Heart right ventricle (tissue), 16 donors: Measurements from ENCODE around the gene GALT. TPM values are rescaled to one million over a fixed set of nuclear protein-coding genes. Genes with fewer than 3 reads are reported as not detected.

Experiments
- ATAC-seq, 8 donors: fragments of 200-7000 bp; cut with Tn5 transposase; one replicate each; pipeline ENCODE4 v1.9.1; 2020; ENCODE audit warnings: mild to moderate bottlenecking in 8 of 8, moderate library complexity in 8 of 8, moderate number of reproducible peaks in 1 of 8
- DNase-seq, 2 donors: peaks; one replicate each; pipeline ENCODE4 v3.0.0-alpha.2; 2020
- H3K27ac ChIP-seq, 10 donors: fragments of 200-600 bp; sonication (generic) in 2 of 10; one replicate each; pipeline versions ENCODE4 v1.5.0 to v1.8.0; 2020 to 2022; ENCODE audit warnings: mild to moderate bottlenecking in 3 of 10
- H3K27me3 ChIP-seq, 7 donors: fragments of 200-600 bp; one replicate each; pipeline ENCODE4 v1.8.0; 2021 to 2022; ENCODE audit warnings: mild to moderate bottlenecking in 2 of 7
- H3K36me3 ChIP-seq, 9 donors: fragments of 200-600 bp; sonication (generic) in 1 of 9; one replicate each; pipeline versions ENCODE4 v1.5.0 to v1.8.0; 2020 to 2022; ENCODE audit warnings: mild to moderate bottlenecking in 2 of 9
- H3K4me1 ChIP-seq, 9 donors: fragments of 200-600 bp; sonication (generic) in 1 of 9; one replicate each; pipeline versions ENCODE4 v1.5.0 to v1.8.0; 2020 to 2022; ENCODE audit warnings: mild to moderate bottlenecking in 4 of 9
- H3K4me3 ChIP-seq, 10 donors: fragments of 200-600 bp; sonication (generic) in 2 of 10; one replicate each; pipeline versions ENCODE4 v1.5.0 to v1.8.0; 2020 to 2022; ENCODE audit warnings: mild to moderate bottlenecking in 7 of 10, moderate library complexity in 2 of 10
- H3K9me3 ChIP-seq, 11 donors: fragments of 200-600 bp in 10 of 11; sonication (generic) in 2 of 11; one replicate each; pipeline versions ENCODE4 v1.5.0 to v1.8.0; 2013 to 2022; ENCODE audit warnings: mild to moderate bottlenecking in 2 of 11, control low read depth in 1 of 11, moderate library complexity in 1 of 11
- CTCF ChIP-seq, 9 donors: fragments of 200-600 bp; sonication (generic) in 2 of 9; IDR thresholded peaks; one replicate each; pipeline versions ENCODE4 v1.5.0 to v1.8.0; 2021 to 2022; ENCODE audit warnings: antibody characterized with exemption in 9 of 9, mild to moderate bottlenecking in 5 of 9, moderate library complexity in 1 of 9
- WGBS, 2 donors: extraction: QIAGEN DNeasy Blood & Tissue Kit; methylation state at CpG; one replicate each; pipeline ENCODE4 v1.1.7; 2013; ENCODE audit warnings: inconsistent platforms in 1 of 2; 5-methylcytosine and 5-hydroxymethylcytosine counted together
- intact Hi-C, 10 donors: fragments of 100-400 bp; cut with DNase I; formaldehyde crosslinking; loops; one replicate each; pipeline versions ENCODE4 v1.11.1 to v1.14.2; 2022
- polyA plus RNA-seq, 2 donors: library from polyadenylated mRNA; stranded (reverse); fragments of 200-250 nt; gene quantifications; one replicate each; pipeline ENCODE4 v1.2.3, GENCODE V29; 2013
- total RNA-seq, 10 donors: library from RNA; stranded (reverse); fragmentation: NEBNext Ultra II Directional in 3 of 10; extraction: Animal tissue kit (Norgen Biotek cat#: 25700) in 3 of 10; gene quantifications; one replicate each; pipeline versions ENCODE4 v1.2.1 to v1.2.4, GENCODE V29; 2021 to 2023
- donor health status: Arrhythmogenic right ventricular cardiomyopathy.
- donor health status: ischemic (EF 13 %, LVEDD 7.1; RV severe dilation, severe dysfunction).
- donor health status: healthy with polysubstance abuse.
- donor health status: DM: no; HTN: yes; CAD: no.
- donor health status: DM: no; HTN: no; CAD: no.
- donor health status: ischemic (EF 25% LVEDD 6.9; RV normal size, moderate dysfunction).
- donor health status: ischemic (EF 25% LVEDD 5.7; RV mildly dilated, moderate dysfunction).
- donor health status: healthy.
- donor health status: DM: yes; HTN: yes; CAD: no.
- donor health status: Ischemic cardiomyopathy.
- donor health status: ischemic (EF 35%, LVEDD 5.7; RV mildly dilated, moderate dysfunction).
- donor health status: nonischemic (EF 11% LVEDD 7.7; RV severe dilation, severe dysfunction).
- donor health status: DM: yes; HTN: yes; CAD: no.
- donor health status: PGD.
- donor health status: ischemic (EF 29% LVEDD 5.4; RV normal size, mild dysfunction).
- donor health status: nonischemic (EF 23%, LVEDD 6.1; RV moderate dilation, normal function).

GALT gene
- total and polyA plus RNA-seq, 12 donors: 20.8 to 82.2 (median 44.2) TPM

GRCh38 chr9:34648673-34649072, 2.2 kb downstream of the GALT start:
- TF ChIP-seq CTCF (IDR thresholded peaks at IDR 0.05): no peak
- H3K4me3 ChIP-seq: no peak overlapping the region
- ATAC-seq (no peak), DNase-seq (no peak)
- no peak overlapping the region for H3K27ac ChIP-seq
- intact Hi-C loops: loop anchor here in 1 of 10 donors (2.0 kb wide), 1 partner anchor 16 kb away; no protein-coding TSS in a partner anchor
- peaks cover 0 to 31% (median 13%) of the 10 kb centered on the region in 9 donors for H3K36me3 ChIP-seq
- peaks cover 13 to 56% (median 49%) of the 10 kb centered on the region in 9 donors for H3K4me1 ChIP-seq
- no peaks in the 10 kb centered on the region for H3K27me3 ChIP-seq
- 88 to 92% methylated on average over 8 of the region's 8 CpGs for WGBS, 2 donors
- no peaks in the 10 kb centered on the region for H3K9me3 ChIP-seq

GRCh38 chr9:34650816-34651215, 4.3 kb downstream of the GALT start:
- DNase-seq (no peak), ATAC-seq (no peak)
- Histone ChIP-seq H3K27ac (peak overlapping the region in 6 of 10 donors; percentile 76 to 93 (median 86)), H3K4me1 (peaks cover 21 to 76% (median 67%) of the 10 kb centered on the region in 9 donors), H3K27me3 (no peaks in the 10 kb centered on the region), H3K4me3 (no peak overlapping the region), H3K9me3 (no peaks in the 10 kb centered on the region), H3K36me3 (peaks cover 0 to 31% (median 13%) of the 10 kb centered on the region in 9 donors)
- TF ChIP-seq CTCF (IDR thresholded peaks at IDR 0.05): no peak
- intact Hi-C loops: no loop called here
- 50 to 60% methylated on average over 5 of the region's 5 CpGs for WGBS, 2 donors

GRCh38 chr9:34651321-34651720, 4.8 kb downstream of the GALT start:
- peaks cover 18 to 76% (median 63%) of the 10 kb centered on the region in 9 donors for H3K4me1 ChIP-seq
- TF ChIP-seq CTCF (IDR thresholded peaks at IDR 0.05): no peak
- H3K27ac ChIP-seq: peak overlapping the region; percentile 18 to 93 (median 82)
- WGBS, 2 donors: 29 to 32% methylated on average over 4 of the region's 4 CpGs
- peak overlapping the region in 9 of 10 donors; percentile 30 to 66 (median 55) for H3K4me3 ChIP-seq
- ATAC-seq: no peak
- no peak for DNase-seq
- H3K36me3 ChIP-seq: peaks cover 0 to 31% (median 13%) of the 10 kb centered on the region in 9 donors
- intact Hi-C loops: no loop called here
- H3K27me3 ChIP-seq: no peaks in the 10 kb centered on the region
- no peaks in the 10 kb centered on the region for H3K9me3 ChIP-seq

GRCh38 chr9:34651876-34652601, 5.6 kb downstream of the GALT start, which contains the start of gene IL11RA:
Gene IL11RA (plus strand): TSS chr9:34652185. CDS start chr9:34655218, 3,033 bp downstream.
- DNase-seq: peak; percentile 91 to 95
- peaks cover 0 to 36% (median 13%) of the 10 kb centered on the region in 9 donors for H3K36me3 ChIP-seq
- TF ChIP-seq CTCF (IDR thresholded peaks at IDR 0.05): peak in 1 of 9 donors; percentile 19
- 2 to 4% methylated on average over 21 to 24 of the region's 24 CpGs for WGBS, 2 donors
- peak within 1 kb of the TSS in 9 of 10 donors; percentile 30 to 66 (median 55) for H3K4me3 ChIP-seq
- peaks cover 17 to 78% (median 59%) of the 10 kb centered on the region in 9 donors for H3K4me1 ChIP-seq
- H3K27ac ChIP-seq: peak within 1 kb of the TSS; percentile 18 to 93 (median 82)
- H3K9me3 ChIP-seq: no peaks in the 10 kb centered on the region
- intact Hi-C loops: no loop called here
- peak; percentile 77 to 89 (median 84) for ATAC-seq
- no peaks in the 10 kb centered on the region for H3K27me3 ChIP-seq
